Activated CD8-positive, alpha-beta memory T cell treated with anti-CD3 and anti-CD28 coated beads for 48 hours (primary cell): ENCODE measurements around the gene NCAPD2.
"Not testable (repeated sequence)": the region's sequence is repeated elsewhere in the genome, so short reads cannot be mapped to it uniquely, and the experiment has no call there.

Source experiments
- DNase-seq, 3 experiments: peaks; one replicate each; pipeline ENCODE4 v3.0.0-alpha.2; 2020; ENCODE audit warnings: low read depth in 2 of 3, low spot score in 2 of 3

Gene NCAPD2

DNA sequence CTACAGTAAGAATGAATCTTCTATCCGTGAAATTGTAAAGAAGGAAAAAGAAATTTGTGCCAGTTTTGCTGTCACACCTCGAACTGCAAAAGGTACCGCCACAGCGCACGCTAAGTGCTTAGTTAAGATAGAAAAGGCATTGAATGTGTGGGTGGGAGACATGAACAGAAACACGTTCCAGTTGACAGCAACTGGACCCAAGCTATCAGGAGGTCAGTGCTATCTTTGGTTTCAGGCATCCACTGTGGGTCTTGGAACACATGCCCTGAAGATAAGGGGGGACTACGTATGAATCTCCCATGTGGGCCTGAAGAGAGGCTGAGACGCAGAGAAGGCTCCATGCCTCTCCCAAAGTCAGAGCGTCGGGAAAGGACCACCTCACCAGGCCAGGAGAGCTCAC lies 52.1 kb downstream of the NCAPD2 start:
- DNase-seq: no peak

DNA sequence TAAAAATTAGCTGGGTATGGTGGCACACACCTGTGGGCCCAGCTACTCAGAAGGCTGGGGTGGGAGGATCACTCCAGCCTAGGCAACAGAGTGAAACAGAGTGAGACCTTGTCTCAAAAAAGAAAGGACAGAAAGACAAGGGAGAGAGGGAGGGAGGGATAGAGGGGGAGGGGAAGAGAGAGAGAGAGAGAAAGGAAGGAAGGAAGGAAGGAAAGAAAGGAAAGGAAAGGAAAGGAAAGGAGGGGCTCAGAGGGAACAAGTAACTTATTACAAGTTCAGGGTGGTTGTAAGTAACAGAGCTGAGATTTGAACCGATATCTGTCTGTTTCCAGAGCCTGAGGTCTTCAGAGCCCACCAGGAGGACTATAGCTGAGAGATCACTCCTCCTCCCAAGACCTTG lies 53.7 kb downstream of the NCAPD2 start:
- no peak for DNase-seq

DNA sequence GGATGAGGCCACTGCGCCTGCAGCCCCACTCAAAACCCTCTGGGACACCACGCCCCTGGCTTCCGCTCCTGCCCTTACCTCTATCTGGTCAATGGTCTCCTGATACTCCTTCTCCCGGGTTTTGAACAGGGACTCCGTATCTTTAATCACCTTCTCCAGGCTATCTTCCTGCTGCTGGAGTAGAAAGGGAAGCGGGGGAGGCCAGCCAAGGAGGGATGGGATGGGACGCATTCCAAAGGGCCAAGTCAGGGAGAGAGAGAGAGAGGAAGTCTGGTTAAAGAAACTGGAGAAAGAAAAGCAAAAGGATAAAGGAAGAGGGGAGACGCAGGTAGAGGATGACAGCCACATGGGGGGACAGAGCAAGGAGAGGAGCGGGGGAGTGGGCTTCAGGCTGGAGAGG lies 54.1 kb downstream of the NCAPD2 start:
- no peak for DNase-seq

DNA sequence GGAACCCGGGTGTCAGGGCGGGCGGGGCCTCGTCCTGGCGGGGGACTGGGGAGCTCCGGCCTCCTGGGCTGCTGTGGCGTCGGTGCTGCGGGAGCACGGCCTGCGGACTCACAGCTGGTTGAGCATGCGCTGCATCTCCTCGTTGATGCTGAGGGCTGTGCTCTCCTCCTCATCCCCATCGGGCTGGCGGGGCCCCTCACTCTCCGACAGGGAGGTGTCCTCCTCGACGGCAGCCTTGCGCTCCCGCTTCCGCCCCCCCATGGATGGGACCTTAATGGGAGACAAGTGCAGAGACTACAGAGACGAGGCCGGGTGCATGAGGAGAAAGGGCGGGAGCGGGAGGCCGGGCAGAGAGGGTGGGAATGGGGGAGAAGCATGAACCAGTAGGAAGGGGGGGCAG lies 54.7 kb downstream of the NCAPD2 start:
- no peak for DNase-seq

DNA sequence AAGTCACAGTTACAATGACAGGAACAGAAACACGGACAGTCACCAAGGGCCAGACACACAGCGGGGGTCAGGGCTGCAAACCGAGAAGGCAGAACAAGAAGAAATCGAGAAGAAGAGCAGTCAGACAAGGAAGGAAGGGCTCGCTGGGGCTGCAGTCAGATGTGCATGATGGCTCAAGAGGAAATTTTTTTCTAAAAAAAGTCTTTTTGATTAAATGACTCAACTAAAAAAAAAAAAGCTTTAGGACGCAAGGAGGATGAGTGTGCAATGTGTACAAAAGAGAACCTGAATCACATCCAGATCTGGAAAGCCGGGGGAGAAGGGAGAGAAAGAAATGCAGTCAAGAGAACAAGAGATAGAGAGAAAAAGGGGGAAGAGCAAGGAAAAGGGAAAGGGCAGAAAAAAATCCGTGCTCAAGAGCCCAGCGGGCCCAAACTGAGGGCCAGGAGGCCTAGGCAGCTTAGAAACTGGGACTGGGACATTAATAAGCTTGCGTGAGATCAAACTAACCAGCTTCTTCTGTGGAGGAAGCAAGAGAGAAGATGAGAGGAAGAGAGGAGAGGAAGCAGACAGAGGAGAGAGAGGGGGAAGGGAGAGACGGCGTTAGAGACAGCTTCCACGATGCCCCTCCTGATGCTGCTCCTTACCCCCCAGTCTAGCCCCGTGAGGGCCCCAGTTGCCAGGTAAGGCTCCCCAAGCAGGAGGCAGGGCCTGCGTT lies 55.2 kb downstream of the NCAPD2 start:
- no peak for DNase-seq

DNA sequence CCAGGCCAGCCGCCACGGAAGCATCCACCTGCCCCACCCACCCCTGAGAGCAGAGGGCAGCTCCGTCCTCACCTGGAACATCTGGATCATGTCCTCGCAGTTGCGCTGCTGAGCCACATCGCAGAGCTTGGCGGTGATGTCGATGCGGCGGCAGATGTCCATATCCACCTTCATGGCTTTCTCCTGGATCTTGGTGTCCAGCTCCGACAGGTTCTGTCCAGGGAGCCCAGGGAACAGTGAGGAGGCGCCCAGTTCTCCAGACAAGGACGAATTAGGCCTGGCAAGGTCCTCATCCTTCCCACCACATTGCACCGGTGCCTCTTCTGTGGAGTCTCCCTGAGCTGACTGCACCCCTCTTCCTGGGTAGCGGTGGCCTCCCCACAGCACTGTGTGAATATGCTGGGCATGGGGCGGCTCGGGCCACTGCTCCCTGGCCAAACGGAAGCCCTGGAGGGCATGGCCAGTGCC lies 55.8 kb downstream of the NCAPD2 start:
- no peak for DNase-seq

DNA sequence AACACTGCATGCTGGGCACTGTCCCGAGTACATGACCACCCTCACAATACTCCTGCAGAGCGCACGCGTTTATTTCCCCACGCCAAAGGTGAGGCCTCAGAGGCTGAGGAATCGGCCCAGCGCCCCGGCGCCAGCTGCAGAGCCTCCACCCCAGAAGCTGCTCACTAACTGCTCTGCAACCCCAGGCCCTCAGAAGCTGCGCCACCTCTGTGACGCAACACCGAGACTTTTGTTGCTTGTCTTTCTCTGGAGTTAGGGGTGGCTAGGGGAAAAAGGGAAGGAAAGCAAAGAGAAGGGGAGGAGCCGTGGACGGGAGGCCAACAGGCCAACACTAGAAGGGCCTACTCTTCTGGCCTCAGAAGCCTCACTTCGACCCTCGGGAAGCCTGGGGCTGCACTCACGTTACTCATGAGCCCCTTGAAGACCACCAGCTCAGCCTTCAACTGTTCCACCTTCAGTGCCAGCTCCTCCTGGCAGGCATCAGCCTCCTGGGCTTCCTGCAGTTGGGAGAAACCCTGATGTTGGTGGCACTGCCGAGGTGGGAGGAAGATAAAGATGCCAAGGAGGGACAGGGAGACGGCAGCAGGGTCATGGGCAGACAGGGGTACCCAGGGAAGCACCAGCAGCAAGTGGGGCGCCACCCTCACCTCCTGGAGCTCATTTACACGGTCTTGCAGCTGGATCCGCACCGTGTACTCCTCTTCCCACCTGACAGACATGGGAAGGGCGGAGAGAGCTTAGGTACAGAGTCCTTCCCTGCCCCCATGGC lies 56.6 kb downstream of the NCAPD2 start:
- no peak for DNase-seq

DNA sequence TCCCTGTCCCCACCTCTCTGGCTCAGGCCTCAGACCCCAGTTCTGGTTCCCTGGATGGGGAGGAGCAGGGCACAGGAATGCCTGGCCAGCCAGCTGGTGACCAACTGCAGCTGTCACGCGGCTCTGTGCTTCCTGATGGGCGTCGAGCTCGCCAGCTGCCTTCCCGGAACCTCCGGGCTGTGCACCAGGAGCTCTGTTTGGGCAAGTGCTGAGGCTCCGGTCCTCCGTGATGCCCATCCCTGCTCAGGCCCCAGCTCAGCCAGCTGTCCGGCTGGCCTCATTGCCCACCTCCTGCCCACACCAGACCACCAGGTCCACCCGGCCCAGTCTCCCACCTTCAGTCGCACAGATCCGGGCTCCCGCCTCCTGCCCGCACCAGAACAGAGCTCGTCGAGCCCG lies 57.2 kb downstream of the NCAPD2 start:
- DNase-seq: no peak

DNA sequence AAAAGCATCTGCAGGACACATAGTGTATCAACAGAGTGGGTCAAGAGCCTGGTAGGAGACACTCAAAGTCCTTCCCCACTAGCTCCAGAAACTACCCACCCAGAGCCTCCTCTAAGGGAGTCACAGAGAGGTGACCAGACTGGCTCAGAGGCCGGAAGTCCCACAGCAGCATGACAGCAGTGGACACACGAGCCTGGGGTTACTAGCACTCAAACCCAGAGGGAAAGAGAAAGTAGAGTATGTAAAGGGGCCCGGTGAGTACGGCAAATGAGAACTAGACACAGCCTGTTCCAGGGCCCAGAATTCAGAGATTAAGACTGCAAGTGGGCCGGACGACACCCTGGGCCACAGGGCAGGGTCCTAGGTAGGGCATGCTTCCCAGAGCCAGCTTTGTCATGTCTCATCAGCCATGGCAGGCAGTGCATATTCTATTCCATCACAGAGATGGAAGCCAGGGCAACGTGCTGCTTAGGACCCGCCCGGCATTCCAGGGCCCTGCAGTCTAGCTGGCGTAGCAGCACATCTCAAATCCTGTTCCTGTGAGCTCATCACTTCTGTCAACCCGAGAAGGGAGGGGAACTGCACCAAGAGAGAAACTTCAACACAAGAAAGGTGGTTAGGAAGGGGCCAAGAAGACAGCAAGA lies 57.7 kb downstream of the NCAPD2 start:
- DNase-seq: no peak

DNA sequence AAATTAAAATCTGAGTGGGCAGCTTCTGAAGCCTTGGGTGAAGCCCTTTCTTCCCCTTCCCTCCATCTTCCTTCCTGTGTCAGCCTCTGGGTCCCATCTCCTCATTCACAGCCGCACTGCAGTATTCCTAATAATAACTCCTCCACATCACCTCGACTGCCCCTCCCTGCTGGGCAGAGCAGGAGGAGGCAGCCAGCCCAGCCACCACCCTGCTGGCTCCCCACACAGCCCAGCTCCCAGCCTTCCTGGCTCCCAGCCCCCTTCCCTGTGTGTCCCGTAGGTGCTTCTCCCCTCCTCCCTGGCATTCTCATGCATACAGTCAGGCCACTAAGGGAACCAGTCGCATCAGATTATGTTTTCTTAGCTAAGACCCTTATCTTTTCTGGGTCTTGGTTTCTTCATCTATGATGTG lies 58.2 kb downstream of the NCAPD2 start:
- no peak for DNase-seq

DNA sequence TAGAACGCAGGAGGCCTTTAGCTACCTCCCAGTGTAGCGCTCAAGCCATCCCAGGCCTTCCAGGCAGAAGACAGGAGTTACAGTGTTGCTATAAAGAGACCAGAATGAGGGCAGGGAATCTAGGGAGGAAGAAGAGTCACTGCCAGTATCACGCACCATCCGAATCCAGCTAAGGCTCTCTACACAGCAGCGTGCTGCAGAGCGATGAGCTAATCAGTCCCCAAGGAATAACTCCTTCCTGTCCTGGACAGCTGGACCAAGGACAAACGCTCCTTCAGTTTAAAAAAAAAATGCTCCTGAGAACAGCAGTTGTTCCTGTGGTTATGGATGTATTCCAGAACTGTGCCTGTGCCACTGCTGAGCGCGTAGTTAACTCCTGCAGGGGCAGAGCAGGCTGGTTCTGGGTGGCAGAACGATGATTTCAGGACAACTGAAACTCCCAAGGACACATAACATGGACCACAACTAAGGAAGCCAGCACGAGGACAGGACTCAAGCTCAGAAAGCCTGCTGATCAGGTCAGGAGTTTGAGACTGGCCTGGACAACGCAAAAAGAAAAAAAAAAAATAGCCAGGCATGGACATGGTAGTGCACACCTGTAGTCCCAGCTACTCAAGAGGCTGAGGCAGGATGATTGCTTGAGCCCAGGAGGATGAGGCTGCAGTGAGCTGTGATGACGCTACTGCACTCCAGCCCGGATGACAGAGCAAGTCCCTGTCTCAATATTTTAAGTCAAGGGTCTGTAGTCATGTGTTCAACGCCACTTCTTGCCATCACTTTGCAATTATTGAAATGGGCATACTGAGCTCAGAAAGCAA lies 59.4 kb downstream of the NCAPD2 start:
- no peak for DNase-seq

DNA sequence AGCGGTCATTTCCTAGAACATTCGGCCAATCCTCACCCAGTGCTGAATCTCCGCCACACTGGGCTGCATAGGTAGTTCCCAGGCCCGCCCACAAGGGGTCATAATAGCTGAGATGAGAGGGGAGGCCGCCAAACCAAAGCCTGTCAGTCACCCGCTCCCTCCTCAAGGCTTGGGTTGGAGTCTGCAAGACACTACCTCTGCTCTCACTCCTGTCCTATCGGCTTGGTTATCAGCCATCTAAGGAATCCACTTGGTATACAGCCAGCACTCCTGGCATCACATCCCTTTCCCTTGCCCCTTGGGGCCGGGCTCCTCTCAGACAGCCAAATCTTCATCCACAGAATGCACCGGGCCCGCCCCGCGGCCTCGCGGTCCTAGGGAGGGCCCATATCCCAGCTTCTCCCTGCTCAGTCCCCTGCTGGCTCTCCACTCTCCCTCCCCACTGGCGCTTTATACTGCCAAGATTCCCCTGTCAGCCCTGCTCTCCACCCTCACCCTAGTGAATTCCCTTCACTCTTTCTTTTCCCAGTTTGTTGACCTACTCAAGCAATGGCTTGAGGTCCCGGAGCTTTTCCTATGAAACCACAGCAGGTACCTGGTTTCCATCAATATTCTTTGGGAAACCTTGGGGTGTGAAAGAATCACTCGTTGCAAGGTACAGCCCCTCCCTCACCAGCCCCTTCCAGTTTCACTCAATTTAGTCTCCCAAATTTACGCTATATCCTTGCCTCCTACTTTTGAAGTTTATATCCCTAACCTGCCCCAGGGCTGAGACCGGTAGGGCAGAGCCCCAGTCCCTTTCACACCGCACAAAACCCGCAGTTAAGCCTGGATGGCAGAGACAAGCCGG lies 60.5 kb downstream of the NCAPD2 start:
- peak in 1 of 3 experiments; percentile 49 for DNase-seq

DNA sequence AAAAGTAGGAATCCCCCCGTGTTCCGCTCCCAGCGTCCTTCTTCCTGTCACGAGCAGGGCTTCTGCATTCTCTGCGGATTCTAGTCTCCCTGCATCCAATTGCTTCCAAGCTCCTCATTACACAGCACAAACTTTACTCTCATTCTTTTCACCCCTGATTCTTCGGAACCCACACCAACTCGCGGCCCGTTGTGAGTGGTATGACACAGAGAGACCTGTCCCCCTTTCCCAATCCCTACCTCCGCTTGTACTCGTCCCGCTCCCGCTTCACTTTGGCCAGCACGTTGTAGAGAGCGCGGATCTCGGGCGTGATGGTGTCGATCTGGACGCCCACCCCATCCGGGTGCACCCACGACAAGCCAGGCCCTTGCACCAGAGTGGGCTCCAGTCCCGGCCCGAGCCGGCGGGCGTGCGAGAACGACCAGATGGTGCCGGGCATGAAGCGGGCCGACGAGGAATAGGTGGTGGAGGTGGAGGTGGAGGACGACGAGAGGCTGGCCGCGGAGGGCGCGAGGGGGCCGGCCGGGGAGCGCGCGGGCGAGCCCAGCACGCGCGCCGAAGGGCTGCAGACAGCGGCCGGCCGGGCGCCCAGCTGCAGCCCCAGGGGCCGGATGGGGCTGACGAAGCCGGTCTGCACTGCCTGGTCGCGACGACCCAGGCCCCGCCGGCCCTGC lies 61.3 kb downstream of the NCAPD2 start:
- DNase-seq: no peak

DNA sequence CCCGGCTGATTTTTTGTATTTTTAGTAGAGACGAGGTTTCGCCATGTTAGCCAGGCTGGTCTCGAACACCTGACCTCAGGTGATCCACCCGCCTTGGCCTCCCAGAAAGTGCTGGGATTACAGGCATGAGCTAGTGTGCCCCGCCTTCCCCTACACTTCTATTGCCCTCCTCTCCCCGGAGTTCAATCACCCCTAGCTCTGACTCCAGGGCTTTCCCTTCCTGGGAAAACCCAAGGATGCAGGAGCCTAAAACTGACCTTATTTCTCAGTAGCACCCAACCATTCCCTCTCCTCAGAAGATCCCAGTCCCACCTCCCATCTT lies 62.6 kb downstream of the NCAPD2 start:
- DNase-seq: not testable (repeated sequence)

DNA sequence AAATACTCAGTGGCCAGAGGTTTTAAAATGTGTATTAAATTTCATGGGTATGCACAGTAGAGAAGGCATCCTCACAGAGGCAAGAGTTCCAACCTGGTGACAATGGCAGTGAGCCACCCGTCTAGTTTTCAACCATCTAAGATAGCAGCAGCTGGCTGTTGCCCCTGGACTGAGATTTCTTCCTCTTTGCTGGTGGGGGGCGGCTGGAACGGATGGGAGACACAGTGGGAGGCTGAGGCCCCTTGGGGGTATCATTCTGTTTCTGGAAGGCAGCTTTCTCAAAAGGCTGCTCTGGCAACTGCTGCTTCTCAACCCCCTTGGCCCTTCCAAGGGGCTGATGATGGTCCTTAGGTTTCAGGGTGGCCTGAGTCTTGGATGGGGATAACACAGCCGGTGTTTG lies 63.0 kb downstream of the NCAPD2 start:
- no peak for DNase-seq

DNA sequence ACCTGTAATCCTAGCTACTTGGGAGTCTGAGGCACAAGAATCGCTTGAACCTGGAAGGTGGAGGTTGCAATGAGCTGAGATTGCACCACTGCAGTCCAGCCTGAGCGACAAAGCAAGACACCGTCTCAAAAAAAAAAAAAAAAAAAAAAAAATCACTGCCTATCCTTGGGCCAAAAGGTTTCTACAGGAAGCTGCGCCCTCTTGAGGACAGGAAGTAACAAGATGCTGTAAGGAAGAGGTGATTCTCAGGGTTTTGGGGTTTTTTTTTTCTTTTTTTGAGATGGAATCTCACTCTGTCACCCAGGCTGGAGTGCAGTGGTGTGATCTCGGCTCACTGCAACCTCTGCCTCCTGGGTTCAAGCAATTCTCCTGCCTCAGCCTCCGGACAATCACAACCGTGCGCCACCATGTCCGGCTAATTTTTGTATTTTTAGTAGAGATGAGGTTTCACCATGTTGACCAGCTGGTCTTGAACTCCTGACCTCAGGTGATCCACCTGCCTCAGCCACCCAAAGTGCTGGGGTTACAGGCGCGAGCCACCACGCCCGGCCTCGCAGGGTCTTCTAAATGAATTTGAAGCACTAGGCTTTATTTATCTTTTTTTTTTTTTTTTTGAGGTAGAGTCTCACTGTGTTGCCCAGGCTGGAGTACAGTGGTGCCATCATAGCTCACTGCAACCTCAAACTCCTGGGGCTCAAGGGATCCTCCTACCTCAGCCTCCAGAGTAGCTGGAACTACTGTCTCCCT lies 64.3 kb downstream of the NCAPD2 start:
- not testable (repeated sequence) for DNase-seq

DNA sequence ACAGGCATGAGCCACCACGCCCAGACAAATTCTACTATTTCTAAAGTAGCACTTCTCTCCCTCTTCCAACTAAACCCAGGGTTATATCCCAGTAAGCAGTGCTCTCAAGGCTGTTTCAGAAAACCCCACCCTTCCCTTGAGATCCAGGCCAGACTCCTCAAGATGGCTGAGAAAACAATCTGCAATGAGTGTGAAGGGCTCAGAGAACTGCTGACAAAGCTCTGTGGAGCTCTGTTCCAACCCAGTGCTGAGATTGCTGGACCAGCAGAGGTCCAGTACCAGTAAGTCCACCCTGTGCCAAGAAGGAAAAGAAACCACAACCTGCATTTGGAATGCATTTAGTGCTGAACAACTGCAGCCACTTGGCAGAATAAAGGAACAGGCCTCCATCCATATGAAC lies 65.6 kb downstream of the NCAPD2 start:
- DNase-seq: no peak

DNA sequence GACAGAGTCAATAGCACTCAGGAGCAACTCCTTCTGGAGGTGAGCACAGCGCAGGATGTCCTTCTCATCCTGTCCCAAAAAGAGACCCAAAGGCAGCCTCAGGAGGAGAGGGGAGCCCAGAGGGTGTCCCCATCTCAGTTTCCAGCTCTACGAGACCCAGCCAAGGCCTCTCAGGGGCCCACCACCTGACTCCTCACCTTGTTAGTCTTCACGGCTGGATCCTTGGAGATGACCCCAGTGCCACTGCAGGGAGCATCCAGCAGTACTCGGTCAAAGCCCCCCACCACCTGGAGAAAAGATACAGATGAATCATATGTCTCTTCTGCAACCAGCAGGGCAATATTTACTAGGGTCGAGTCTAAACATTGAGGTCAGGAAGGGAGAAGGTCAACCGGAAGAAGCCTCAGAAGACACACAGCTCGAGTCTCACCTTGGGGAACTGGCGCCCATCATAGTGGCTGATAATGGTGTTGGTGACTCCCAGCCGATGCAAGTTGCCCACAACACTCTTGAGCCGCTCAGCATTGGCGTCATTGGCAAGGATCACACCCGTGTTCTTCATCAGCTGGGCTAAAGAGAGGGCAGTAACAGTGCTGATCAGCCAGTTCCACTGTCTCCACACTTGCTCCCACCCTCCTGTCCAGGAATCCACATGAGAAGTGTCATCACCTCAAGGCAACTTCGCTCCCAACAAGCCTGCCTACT lies 66.8 kb downstream of the NCAPD2 start:
- DNase-seq: no peak

DNA sequence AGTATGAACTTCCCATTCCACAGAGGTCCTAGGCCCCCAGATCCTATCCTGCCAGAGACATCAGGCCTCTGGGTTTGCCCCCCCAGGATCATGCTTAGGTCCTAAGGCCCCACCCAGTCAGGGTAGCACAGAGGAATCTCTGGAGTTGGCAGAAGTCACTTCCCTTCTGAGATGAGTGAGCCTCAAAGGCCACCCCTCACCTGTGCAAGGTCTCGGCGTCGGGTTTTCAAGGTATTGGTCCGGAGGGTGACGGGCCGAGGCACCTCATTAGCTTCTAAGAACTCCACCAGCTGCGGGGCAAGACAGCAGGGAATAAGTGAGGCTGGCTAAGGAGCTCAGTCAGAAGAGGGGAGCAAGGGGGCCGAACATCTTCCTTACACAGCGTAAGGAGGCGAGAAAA lies 69.0 kb downstream of the NCAPD2 start:
- DNase-seq: no peak
